DOHH2 (cell line): ENCODE data around the gene COQ9.

ENCODE experiments used
- EZH2phosphoT487 ChIP-seq: fragments of 200-600 bp; sonication (generic); IDR thresholded peaks from 2 replicates; pipeline ENCODE4 v1.6.1; 2017; ENCODE audit warnings: borderline replicate concordance, mild to moderate bottlenecking, antibody characterized with exemption, low read length, moderate library complexity, mixed read lengths
- TF ChIP-seq, protein P1 (sequence below): fragments of 200-600 bp; sonication (generic); IDR thresholded peaks from one replicate; pipeline ENCODE4 v1.5.1; 2014; ENCODE audit warnings: antibody characterized with exemption, mild to moderate bottlenecking, low read depth, low read length; ENCODE audit not compliant: poor library complexity, severe bottlenecking

- TF ChIP-seq, protein P1, sequence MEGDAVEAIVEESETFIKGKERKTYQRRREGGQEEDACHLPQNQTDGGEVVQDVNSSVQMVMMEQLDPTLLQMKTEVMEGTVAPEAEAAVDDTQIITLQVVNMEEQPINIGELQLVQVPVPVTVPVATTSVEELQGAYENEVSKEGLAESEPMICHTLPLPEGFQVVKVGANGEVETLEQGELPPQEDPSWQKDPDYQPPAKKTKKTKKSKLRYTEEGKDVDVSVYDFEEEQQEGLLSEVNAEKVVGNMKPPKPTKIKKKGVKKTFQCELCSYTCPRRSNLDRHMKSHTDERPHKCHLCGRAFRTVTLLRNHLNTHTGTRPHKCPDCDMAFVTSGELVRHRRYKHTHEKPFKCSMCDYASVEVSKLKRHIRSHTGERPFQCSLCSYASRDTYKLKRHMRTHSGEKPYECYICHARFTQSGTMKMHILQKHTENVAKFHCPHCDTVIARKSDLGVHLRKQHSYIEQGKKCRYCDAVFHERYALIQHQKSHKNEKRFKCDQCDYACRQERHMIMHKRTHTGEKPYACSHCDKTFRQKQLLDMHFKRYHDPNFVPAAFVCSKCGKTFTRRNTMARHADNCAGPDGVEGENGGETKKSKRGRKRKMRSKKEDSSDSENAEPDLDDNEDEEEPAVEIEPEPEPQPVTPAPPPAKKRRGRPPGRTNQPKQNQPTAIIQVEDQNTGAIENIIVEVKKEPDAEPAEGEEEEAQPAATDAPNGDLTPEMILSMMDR = no peak
- TF ChIP-seq EZH2phosphoT487 = no peak
These were observed 38.0 kb downstream of the COQ9 start for GRCh38 chr16:57485091-57485915.
